D721Med (cell line): ENCODE results near the gene GLT6D1.
"Not testable (repeated sequence)": the region's sequence is repeated elsewhere in the genome, so short reads cannot be mapped to it uniquely, and the experiment has no call there.

ENCODE experiments used
- DNase-seq: peaks from one replicate; pipeline ENCODE4 v3.0.0; 2011; ENCODE audit warnings: low spot score; ENCODE audit not compliant: insufficient read length
- FAIRE-seq: peaks from 2 replicates; lab custom pipeline; 2011; peaks lifted over from hg19 to GRCh38; lab: Jason Lieb, UNC
- CTCF ChIP-seq: IDR thresholded peaks from 2 replicates; pipeline ENCODE4 v1.5.1; 2012; ENCODE audit warnings: mild to moderate bottlenecking, control low read depth; ENCODE audit not compliant: insufficient read depth; ENCODE audit errors: missing control alignments

The GLT6D1 gene

GRCh38 chr9:135678236-135679017, 39.1 kb upstream of the GLT6D1 start:
- no peak for TF ChIP-seq CTCF
- DNase-seq (no peak), FAIRE-seq (no peak)

DNA sequence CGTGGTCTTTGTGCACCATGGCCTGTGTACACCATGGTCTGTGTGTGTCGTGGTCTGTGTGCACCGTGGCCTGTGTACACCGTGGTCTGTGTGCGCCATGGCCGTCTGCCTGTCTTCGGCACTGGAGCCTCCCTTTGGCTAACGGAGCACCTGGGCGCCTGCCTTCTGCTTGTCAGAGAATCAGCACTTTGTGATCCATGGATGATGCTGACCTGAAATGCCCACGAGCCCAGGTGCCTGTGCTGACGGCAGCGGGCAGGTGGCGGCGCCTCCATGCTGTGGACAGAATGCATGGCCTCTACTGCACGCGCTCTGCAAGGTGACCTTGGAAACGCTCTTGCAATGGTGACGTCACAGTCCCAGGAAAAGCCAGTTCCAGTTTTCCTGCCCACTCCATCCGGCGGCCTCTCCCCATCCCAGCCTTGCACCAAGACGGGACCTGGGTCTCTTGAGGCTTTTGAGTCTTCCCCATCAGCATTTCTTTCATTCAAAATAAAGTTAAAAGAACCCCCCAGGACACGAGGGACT, 38.4 kb upstream of the GLT6D1 start:
- FAIRE-seq (no peak), DNase-seq (no peak)
- TF ChIP-seq CTCF = no peak

GRCh38 chr9:135676891-135677290, 37.6 kb upstream of the GLT6D1 start:
- FAIRE-seq = no peak

GRCh38 chr9:135674977-135675376, 35.6 kb upstream of the GLT6D1 start:
- DNase-seq (no peak), FAIRE-seq (no peak)
- no peak for TF ChIP-seq CTCF

More at GRCh38 chr9:135676891-135677290, 37.6 kb upstream of the GLT6D1 start:
- no peak for DNase-seq
- no peak for TF ChIP-seq CTCF

DNA sequence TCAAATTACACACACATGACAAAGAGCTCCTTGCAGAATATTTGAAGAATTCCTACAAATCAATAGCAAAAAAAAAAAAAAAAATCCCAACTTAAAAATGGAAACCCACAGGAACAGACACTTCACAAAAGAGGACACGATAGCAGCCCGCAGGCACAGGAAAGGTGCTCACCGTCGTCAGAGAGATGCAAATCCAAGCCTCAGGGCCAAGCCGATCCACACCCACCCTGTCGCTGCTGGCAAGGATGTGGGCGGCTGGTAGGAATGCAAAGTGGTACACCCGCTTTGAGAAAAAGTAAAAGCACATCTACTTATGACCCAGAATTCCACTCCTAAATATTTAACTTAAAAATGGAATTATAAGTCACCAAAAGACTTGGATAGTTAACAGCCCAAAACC, 34.6 kb upstream of the GLT6D1 start:
- DNase-seq = no peak
- FAIRE-seq = no peak
- no peak for TF ChIP-seq CTCF

DNA sequence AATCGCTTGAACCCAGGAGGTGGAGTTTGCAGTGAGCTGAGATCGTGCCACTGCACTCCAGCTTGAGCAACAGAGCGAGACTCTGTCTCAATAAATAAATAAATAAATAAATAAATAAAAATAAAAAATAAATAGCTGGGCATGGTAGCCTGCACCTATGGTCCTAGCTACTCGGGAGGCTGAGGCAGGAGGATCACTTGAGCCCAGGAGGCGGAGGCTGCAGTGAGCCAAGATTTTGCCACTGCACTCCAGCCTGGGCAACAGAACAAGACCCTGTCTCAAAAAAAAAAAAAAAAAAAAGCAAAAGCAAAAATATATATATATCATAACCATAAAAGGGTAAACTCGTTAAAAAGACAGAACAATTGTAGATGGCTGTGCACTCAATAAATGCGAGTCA, 33.4 kb upstream of the GLT6D1 start:
- DNase-seq, FAIRE-seq: not testable (repeated sequence)

GRCh38 chr9:135671591-135672041, 32.3 kb upstream of the GLT6D1 start:
- peak; percentile 16 for DNase-seq

More at GRCh38 chr9:135671591-135672041, 32.3 kb upstream of the GLT6D1 start:
- no peak for FAIRE-seq
- TF ChIP-seq CTCF = no peak
